GM12878 (cell line): ENCODE results near the gene TRIM58.

Source experiments
- BCL11A ChIP-seq: IDR thresholded peaks from 2 replicates; pipeline ENCODE4 v1.6.1; 2011; ENCODE audit warnings: low read depth, low read length
- BRCA1 ChIP-seq: IDR thresholded peaks from 2 replicates; pipeline ENCODE4 v1.6.1; 2011; ENCODE audit warnings: low read depth, low read length, improper control_type of control experiment
- MYC ChIP-seq: IDR thresholded peaks from 2 replicates; pipeline ENCODE4 v1.6.1; 2011; ENCODE audit warnings: mild to moderate bottlenecking, low read length, moderate library complexity, inconsistent platforms; ENCODE audit not compliant: insufficient read depth, insufficient replicate concordance, insufficient read length, severe bottlenecking
- SIN3A ChIP-seq: IDR thresholded peaks from 2 replicates; pipeline ENCODE4 v1.6.1; 2012; ENCODE audit warnings: low read depth, low read length, improper control_type of control experiment
- SMAD1 ChIP-seq: fragments of 450-650 bp; IDR thresholded peaks from 2 replicates; pipeline ENCODE4 v1.6.1; 2018; ENCODE audit warnings: mild to moderate bottlenecking, low read depth; ENCODE audit not compliant: partially characterized antibody
- TAF1 ChIP-seq: IDR thresholded peaks from 2 replicates; pipeline ENCODE4 v1.6.1; 2011; ENCODE audit warnings: mild to moderate bottlenecking, low read depth, low read length, borderline replicate concordance
- TF ChIP-seq, protein P1 (sequence below), 3 experiments: IDR thresholded peaks in 2 of 3; conservative IDR thresholded peaks in 1 of 3; 2 replicates each; pipeline ENCODE4 v1.5.1; 2011; ENCODE audit warnings: low read depth in 3 of 3, low read length in 3 of 3, mild to moderate bottlenecking in 3 of 3, control low read depth in 2 of 3, moderate library complexity in 2 of 3, inconsistent platforms in 1 of 3, mixed read lengths in 1 of 3; ENCODE audit not compliant: control insufficient read depth in 2 of 3, insufficient read depth in 1 of 3; ENCODE audit errors: extremely low read depth in 1 of 3

DNA sequence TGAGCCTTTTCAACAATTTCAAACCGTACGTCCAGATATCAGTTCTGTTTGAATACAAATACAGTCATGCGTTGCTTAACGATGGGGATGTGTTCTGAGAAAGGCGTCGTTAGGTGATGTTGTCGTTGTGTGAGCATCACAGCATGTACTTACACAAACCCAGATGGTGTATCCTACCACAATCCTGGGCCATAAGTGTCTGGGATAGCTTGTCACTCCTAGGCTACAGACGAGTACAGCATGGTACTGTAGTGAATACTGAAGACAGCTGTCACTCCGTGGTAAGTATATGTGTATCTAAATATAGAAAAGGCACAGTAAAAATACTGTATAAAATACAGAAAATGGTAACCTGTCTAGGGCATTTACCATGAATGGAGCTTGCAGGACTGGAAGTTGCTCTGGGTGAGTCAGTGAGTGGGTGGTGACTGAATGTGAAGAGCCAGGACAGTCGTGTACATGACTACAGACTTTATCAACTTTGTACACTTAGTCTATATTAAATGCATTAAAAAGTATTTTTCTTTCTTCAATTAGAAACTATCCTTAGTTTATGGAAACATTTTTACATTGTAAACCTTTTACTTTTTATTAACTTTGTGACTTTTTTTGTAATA, 27.9 kb downstream of the TRIM58 start:
- TF ChIP-seq SIN3A (no peak), BCL11A (no peak), TAF1 (no peak), SMAD1 (no peak), MYC (no peak), BRCA1 (no peak)
- TF ChIP-seq, protein P1, sequence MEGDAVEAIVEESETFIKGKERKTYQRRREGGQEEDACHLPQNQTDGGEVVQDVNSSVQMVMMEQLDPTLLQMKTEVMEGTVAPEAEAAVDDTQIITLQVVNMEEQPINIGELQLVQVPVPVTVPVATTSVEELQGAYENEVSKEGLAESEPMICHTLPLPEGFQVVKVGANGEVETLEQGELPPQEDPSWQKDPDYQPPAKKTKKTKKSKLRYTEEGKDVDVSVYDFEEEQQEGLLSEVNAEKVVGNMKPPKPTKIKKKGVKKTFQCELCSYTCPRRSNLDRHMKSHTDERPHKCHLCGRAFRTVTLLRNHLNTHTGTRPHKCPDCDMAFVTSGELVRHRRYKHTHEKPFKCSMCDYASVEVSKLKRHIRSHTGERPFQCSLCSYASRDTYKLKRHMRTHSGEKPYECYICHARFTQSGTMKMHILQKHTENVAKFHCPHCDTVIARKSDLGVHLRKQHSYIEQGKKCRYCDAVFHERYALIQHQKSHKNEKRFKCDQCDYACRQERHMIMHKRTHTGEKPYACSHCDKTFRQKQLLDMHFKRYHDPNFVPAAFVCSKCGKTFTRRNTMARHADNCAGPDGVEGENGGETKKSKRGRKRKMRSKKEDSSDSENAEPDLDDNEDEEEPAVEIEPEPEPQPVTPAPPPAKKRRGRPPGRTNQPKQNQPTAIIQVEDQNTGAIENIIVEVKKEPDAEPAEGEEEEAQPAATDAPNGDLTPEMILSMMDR (IDR thresholded peaks at IDR 0.05 in 2 of 3, conservative IDR thresholded peaks at IDR 0.05 in 1 of 3; ENCODE audit: control insufficient read depth in 2 of 3, extremely low read depth in 1 of 3, insufficient read depth in 1 of 3, low read depth in 3 of 3, low read length in 3 of 3) = no peak
